ENCODE results near the gene ST8SIA1.

DNA sequence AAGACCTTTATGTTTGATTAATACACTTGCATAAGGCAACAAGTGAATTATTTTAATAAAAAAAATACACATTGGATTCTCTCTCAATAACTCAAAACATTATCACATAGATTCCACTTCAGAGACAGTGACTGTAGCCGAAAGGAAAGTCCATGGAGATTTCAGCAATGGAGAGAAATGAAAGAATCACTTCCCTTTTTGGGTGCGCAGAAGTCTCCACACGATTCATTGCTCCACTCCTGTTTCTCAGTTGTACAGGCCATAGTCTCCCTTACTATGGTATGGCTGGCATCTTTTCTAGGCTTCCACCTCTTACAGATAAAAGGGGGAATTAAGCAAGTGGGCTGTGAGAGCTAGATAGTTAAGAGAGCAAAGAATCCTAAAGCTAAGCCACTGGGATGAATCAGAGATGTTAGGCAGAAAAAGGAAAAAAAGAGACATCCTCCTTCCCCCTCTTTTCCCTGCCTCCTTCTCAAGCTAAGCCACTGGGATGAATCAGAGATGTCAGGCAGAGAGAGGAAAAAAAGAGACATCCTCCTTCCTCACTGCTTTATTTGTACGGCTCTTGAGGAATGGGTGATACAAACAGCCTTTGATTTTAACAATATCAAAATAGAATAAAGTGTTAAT lies 16.3 kb downstream of the ST8SIA1 start:
- TF ChIP-seq GATA3 (IDR thresholded peaks at IDR 0.05; ENCODE audit: low read depth, low read length): no peak
- TF ChIP-seq GATA2 (IDR thresholded peaks at IDR 0.05; ENCODE audit: low read depth, low read length): no peak

Data from SH-SY5Y (cell line).